H54 (cell line): ENCODE measurements around the gene CTIF.

Source experiments
- DNase-seq: peaks from one replicate; pipeline ENCODE4 v3.0.0; 2011; ENCODE audit warnings: low spot score, mixed read lengths; ENCODE audit not compliant: insufficient read length
- FAIRE-seq: peaks from 3 replicates; lab custom pipeline; 2011; peaks lifted over from hg19 to GRCh38; lab: Jason Lieb, UNC
- POLR2A ChIP-seq: IDR thresholded peaks from 2 replicates; pipeline ENCODE4 v1.6.1; 2011; ENCODE audit warnings: low read depth, mild to moderate bottlenecking, low read length

The CTIF gene

GRCh38 chr18:48885924-48886400 is 347.1 kb downstream of the CTIF start:
- DNase-seq, result no peak
- TF ChIP-seq POLR2A, result no peak
- no peak for FAIRE-seq

GRCh38 chr18:48886520-48887293 is 347.9 kb downstream of the CTIF start:
- TF ChIP-seq POLR2A, result no peak
- FAIRE-seq, result no peak
- no peak for DNase-seq

- no peak for DNase-seq
- no peak for TF ChIP-seq POLR2A
- FAIRE-seq, result no peak
These were observed 348.6 kb downstream of the CTIF start for GRCh38 chr18:48887294-48887904.

GRCh38 chr18:48887905-48888772 is 349.3 kb downstream of the CTIF start:
- no peak for DNase-seq
- TF ChIP-seq POLR2A, result no peak
- FAIRE-seq, result no peak

GRCh38 chr18:48888773-48889080 is 349.9 kb downstream of the CTIF start:
- no peak for TF ChIP-seq POLR2A
- FAIRE-seq (no peak), DNase-seq (no peak)

GRCh38 chr18:48889115-48889941 is 350.5 kb downstream of the CTIF start:
- no peak for TF ChIP-seq POLR2A
- FAIRE-seq, result no peak
- no peak for DNase-seq

GRCh38 chr18:48889981-48890762 is 351.3 kb downstream of the CTIF start:
- TF ChIP-seq POLR2A, result no peak
- DNase-seq (no peak), FAIRE-seq (no peak)

GRCh38 chr18:48891721-48892120 is 352.9 kb downstream of the CTIF start:
- FAIRE-seq (no peak), DNase-seq (no peak)
- TF ChIP-seq POLR2A, result no peak

- DNase-seq, result no peak
- FAIRE-seq, result no peak
- TF ChIP-seq POLR2A, result no peak
These were observed 353.5 kb downstream of the CTIF start for GRCh38 chr18:48892146-48892855.

GRCh38 chr18:48893061-48893607 is 354.3 kb downstream of the CTIF start:
- DNase-seq, result no peak
- no peak for FAIRE-seq
- TF ChIP-seq POLR2A, result no peak

- no peak for DNase-seq
- no peak for FAIRE-seq
- no peak for TF ChIP-seq POLR2A
These were observed 355.1 kb downstream of the CTIF start for GRCh38 chr18:48893608-48894600.
